GM18868 (cell line): Measurements from ENCODE around the gene CRB1.

ENCODE experiments used
- ATAC-seq: cut with Tn5 transposase; IDR thresholded peaks from one replicate; pipeline ENCODE4 v1.9.1; 2021; ENCODE audit warnings: mild to moderate bottlenecking, moderate library complexity; ENCODE audit not compliant: unreplicated experiment

CRB1 gene

GRCh38 chr1:197342044-197342565, 74.1 kb downstream of the CRB1 start:
- ATAC-seq, result no peak

- no peak for ATAC-seq
Observed at GRCh38 chr1:197342669-197343068, 74.6 kb downstream of the CRB1 start.

GRCh38 chr1:197343663-197344273, 75.7 kb downstream of the CRB1 start:
- no peak for ATAC-seq

GRCh38 chr1:197351821-197352440, 83.9 kb downstream of the CRB1 start:
- no peak for ATAC-seq

GRCh38 chr1:197355248-197355995, 87.4 kb downstream of the CRB1 start:
- ATAC-seq, result no peak

GRCh38 chr1:197356723-197357533, 88.9 kb downstream of the CRB1 start:
- peak; percentile 76 for ATAC-seq

- ATAC-seq, result no peak
Observed at GRCh38 chr1:197358959-197359358, 90.9 kb downstream of the CRB1 start.

GRCh38 chr1:197360068-197360467, 92.0 kb downstream of the CRB1 start:
- no peak for ATAC-seq

- ATAC-seq, result peak; percentile 47
Observed at GRCh38 chr1:197362871-197363270, 94.8 kb downstream of the CRB1 start.

- no peak for ATAC-seq
Observed at GRCh38 chr1:197363855-197364254, 95.8 kb downstream of the CRB1 start.

GRCh38 chr1:197366996-197367395, 98.9 kb downstream of the CRB1 start:
- ATAC-seq, result no peak

GRCh38 chr1:197367627-197368026, 99.6 kb downstream of the CRB1 start:
- ATAC-seq, result no peak

- no peak for ATAC-seq
Observed at GRCh38 chr1:197374428-197374827, 106.4 kb downstream of the CRB1 start.

GRCh38 chr1:197384471-197384870, 116.4 kb downstream of the CRB1 start:
- no peak for ATAC-seq

- no peak for ATAC-seq
Observed at GRCh38 chr1:197388801-197389200, 120.7 kb downstream of the CRB1 start.

- ATAC-seq, result no peak
Observed at GRCh38 chr1:197390856-197391255, 122.8 kb downstream of the CRB1 start.

- ATAC-seq, result no peak
Observed at GRCh38 chr1:197391303-197392226, 123.5 kb downstream of the CRB1 start.

- ATAC-seq, result no peak
Observed at GRCh38 chr1:197392541-197392940, 124.5 kb downstream of the CRB1 start.

GRCh38 chr1:197393105-197393504, 125.1 kb downstream of the CRB1 start:
- no peak for ATAC-seq

- no peak for ATAC-seq
Observed at GRCh38 chr1:197393772-197394171, 125.7 kb downstream of the CRB1 start.
